Measurements from ENCODE around the gene DERL3.

DERL3 gene

GRCh38 chr22:23837911-23838680 is 710 bp downstream of the DERL3 start:
- H3K4me3 ChIP-seq (replicated peaks; ENCODE audit: low read depth, low read length), result no peak overlapping the region
- no peak for DNase-seq (ENCODE audit: low read depth)
- TF ChIP-seq CTCF (IDR thresholded peaks at IDR 0.05; ENCODE audit: low read length, missing control alignments), result no peak

GRCh38 chr22:23837496-23837859 is 1.3 kb downstream of the DERL3 start:
- no peak overlapping the region for H3K4me3 ChIP-seq (replicated peaks; ENCODE audit: low read depth, low read length)
- no peak for DNase-seq (ENCODE audit: low read depth)
- TF ChIP-seq CTCF (IDR thresholded peaks at IDR 0.05; ENCODE audit: low read length, missing control alignments), result no peak

GRCh38 chr22:23836692-23837495 is 1.9 kb downstream of the DERL3 start:
- no peak overlapping the region for H3K4me3 ChIP-seq (replicated peaks; ENCODE audit: low read depth, low read length)
- TF ChIP-seq CTCF (IDR thresholded peaks at IDR 0.05; ENCODE audit: low read length, missing control alignments), result no peak

GRCh38 chr22:23836281-23836680 is 2.5 kb downstream of the DERL3 start:
- no peak for DNase-seq (ENCODE audit: low read depth)
- H3K4me3 ChIP-seq (replicated peaks; ENCODE audit: low read depth, low read length), result no peak overlapping the region
- TF ChIP-seq CTCF (IDR thresholded peaks at IDR 0.05; ENCODE audit: low read length, missing control alignments), result no peak

More at GRCh38 chr22:23836692-23837495, 1.9 kb downstream of the DERL3 start:
- no peak for DNase-seq (ENCODE audit: low read depth)

GRCh38 chr22:23835484-23836144 is 3.2 kb downstream of the DERL3 start:
- no peak for TF ChIP-seq CTCF (IDR thresholded peaks at IDR 0.05; ENCODE audit: low read length, missing control alignments)
- H3K4me3 ChIP-seq (replicated peaks; ENCODE audit: low read depth, low read length), result no peak overlapping the region
- no peak for DNase-seq (ENCODE audit: low read depth)

GRCh38 chr22:23834793-23835483 is 3.9 kb downstream of the DERL3 start:
- no peak overlapping the region for H3K4me3 ChIP-seq (replicated peaks; ENCODE audit: low read depth, low read length)
- no peak for DNase-seq (ENCODE audit: low read depth)
- TF ChIP-seq CTCF (IDR thresholded peaks at IDR 0.05; ENCODE audit: low read length, missing control alignments), result no peak

Measured in fibroblast of pulmonary artery (primary cell).